HG03354 (cell line): ENCODE measurements around the gene MYRF.
A peak's percentile ranks its signal among the peaks of the same experiment; 100 is the strongest.

Experiments
- ATAC-seq: cut with Tn5 transposase; IDR thresholded peaks from one replicate; pipeline ENCODE4 v1.9.1; 2021; ENCODE audit warnings: mild to moderate bottlenecking; ENCODE audit not compliant: unreplicated experiment, poor library complexity, severe bottlenecking

Gene MYRF

GRCh38 chr11:61811831-61812230, 59.4 kb downstream of the MYRF start:
- no peak for ATAC-seq

GRCh38 chr11:61812736-61813411, 60.4 kb downstream of the MYRF start:
- ATAC-seq, result no peak

GRCh38 chr11:61814247-61814957, 62.0 kb downstream of the MYRF start:
- no peak for ATAC-seq

- peak; percentile 55 for ATAC-seq
Measured at GRCh38 chr11:61814958-61815789, 62.7 kb downstream of the MYRF start.

GRCh38 chr11:61815790-61816735, 63.6 kb downstream of the MYRF start:
- peak; percentile 50 for ATAC-seq

GRCh38 chr11:61816736-61817455, 64.5 kb downstream of the MYRF start, which contains the start of gene FADS1:
Gene FADS1, minus strand, starts transcription at chr11:61817003. Its CDS starts 74 bp downstream, at chr11:61816929.
- ATAC-seq, result peak; percentile 56

- no peak for ATAC-seq
Measured at GRCh38 chr11:61817471-61818202, 65.2 kb downstream of the MYRF start.

- no peak for ATAC-seq
Measured at GRCh38 chr11:61820174-61820573, 67.7 kb downstream of the MYRF start.

- ATAC-seq, result peak; percentile 21
Measured at GRCh38 chr11:61826930-61827570, 74.6 kb downstream of the MYRF start.

- ATAC-seq, result peak; percentile 73
Measured at GRCh38 chr11:61827571-61828378, 75.3 kb downstream of the MYRF start, which contains the start of gene FADS2. Gene FADS2, plus strand, starts transcription at chr11:61828300. Its CDS starts 91 bp downstream, at chr11:61828391.

- peak; percentile 5 for ATAC-seq
Measured at GRCh38 chr11:61828379-61828628, 75.9 kb downstream of the MYRF start.

- ATAC-seq, result peak; percentile 28
Measured at GRCh38 chr11:61828629-61829407, 76.4 kb downstream of the MYRF start.

GRCh38 chr11:61829806-61830205, 77.4 kb downstream of the MYRF start:
- ATAC-seq, result no peak

- no peak for ATAC-seq
Measured at GRCh38 chr11:61830237-61831105, 78.0 kb downstream of the MYRF start.

- ATAC-seq, result no peak
Measured at GRCh38 chr11:61832207-61832606, 79.8 kb downstream of the MYRF start.
